ENCODE data around the gene MTERF4. TPM values are rescaled to one million over a fixed set of nuclear protein-coding genes. Genes with fewer than 3 reads are reported as not detected.

The MTERF4 gene
- total and polyA plus RNA-seq, 2 of the 8 experiments (the other 6 are each of a cell fraction or from before 2014, with no cell fraction given), result 25.9 to 28.5 TPM

DNA sequence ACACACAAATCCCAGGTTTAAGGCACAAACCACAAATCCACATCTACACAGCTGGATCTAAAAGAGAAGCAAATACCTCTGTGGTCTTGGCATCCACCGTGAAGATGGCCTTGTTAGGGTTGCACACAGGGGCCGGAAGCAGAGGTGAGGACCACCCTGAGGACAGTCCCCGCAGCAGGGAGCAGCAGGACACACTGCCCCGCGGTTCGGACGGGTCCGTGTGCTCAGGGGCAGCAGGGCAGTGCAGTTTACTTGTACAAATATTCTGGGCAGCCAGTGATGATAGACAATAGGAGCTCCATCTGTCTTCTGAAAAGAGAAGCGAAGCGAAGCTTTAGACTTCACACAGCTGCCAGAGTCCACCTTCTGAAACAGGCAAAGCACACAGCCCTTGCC lies 38.4 kb upstream of the MTERF4 start:
- Histone ChIP-seq H2BK12ac (ENCODE audit: low read depth, low read length) (no peak overlapping the region), H4K8ac (ENCODE audit: extremely low read depth, insufficient read depth, low read length) (peak overlapping the region; percentile 25; the same call in 1 of the 2 replicates), H2BK15ac (ENCODE audit: low read length) (no peak overlapping the region), H4K5ac (ENCODE audit: insufficient read length, low read depth, low read length) (no peak overlapping the region), H3K4me3 (ENCODE audit: extremely low read depth in 1 of 4, insufficient read depth in 2 of 4, low read depth in 3 of 4, low read length in 4 of 4) (no peak overlapping the region), H2BK20ac (ENCODE audit: low read length) (no peak overlapping the region), H3K79me2 (ENCODE audit: control insufficient read depth in 1 of 2, insufficient read depth in 2 of 2, low read length in 2 of 2) (peaks cover 4 to 9% of the 10 kb centered on the region in 2 experiments; a peak in 2 of 4 replicates), H3K23ac (ENCODE audit: insufficient read length) (no peak overlapping the region), H2BK120ac (replicated peaks; ENCODE audit: low read depth, low read length) (no peak overlapping the region), H3K14ac (ENCODE audit: insufficient read length) (no peak overlapping the region), H3K23me2 (ENCODE audit: low read depth, low read length) (0 out of 2 replicates have a peak, but pooled peaks cover 3% of the 10 kb centered on the region), H3K18ac (ENCODE audit: extremely low read depth, low read length) (no peak overlapping the region), H2AFZ (ENCODE audit: low read length) (no peak overlapping the region), H3K9ac (replicated peaks in 1 of 4; ENCODE audit: extremely low read depth in 1 of 4, low read depth in 3 of 4, low read length in 3 of 4) (no peak overlapping the region), H3K27ac (ENCODE audit: low read depth, low read length) (no peak overlapping the region), H3K79me1 (ENCODE audit: low read depth, low read length) (peaks cover 8% of the 10 kb centered on the region), H3K4me2 (ENCODE audit: insufficient read depth in 1 of 2, low read depth in 2 of 2, low read length in 2 of 2) (no peak overlapping the region), H3K4me1 (replicated peaks in 1 of 4; ENCODE audit: control insufficient read depth in 3 of 4, insufficient read depth in 4 of 4, low read length in 3 of 4) (no peaks in the 10 kb centered on the region), H4K20me1 (replicated peaks in 1 of 2; ENCODE audit: control insufficient read depth in 1 of 2, insufficient read depth in 2 of 2, low read length in 2 of 2) (peaks cover 0 to 19% of the 10 kb centered on the region in 2 experiments), H3K4ac (replicated peaks; ENCODE audit: insufficient read length, low read depth, low read length) (no peak overlapping the region), H3K56ac (replicated peaks; ENCODE audit: insufficient read length, low read depth, low read length) (no peak overlapping the region), H3K9me3 (ENCODE audit: insufficient read depth in 2 of 2, low read depth in 1 of 2, low read length in 1 of 2) (no peaks in the 10 kb centered on the region), H2AK5ac (ENCODE audit: low read depth, low read length) (no peak overlapping the region), H2BK5ac (ENCODE audit: low read depth, low read length) (no peak overlapping the region), H3K27me3 (replicated peaks in 1 of 4; ENCODE audit: control insufficient read depth in 3 of 4, extremely low read depth in 1 of 4, insufficient read depth in 3 of 4, low read length in 3 of 4) (no peaks in the 10 kb centered on the region; a peak in 1 of 7 replicates), H4K91ac (replicated peaks; ENCODE audit: insufficient read length, low read length) (no peak overlapping the region), H3K36me3 (ENCODE audit: control insufficient read depth in 2 of 4, insufficient read depth in 4 of 4, low read length in 3 of 4) (peaks cover 6 to 28% (median 16%) of the 10 kb centered on the region in 4 experiments; a peak in 7 of 8 replicates)
- FAIRE-seq, result no peak
- ChIA-PET POLR2A (ENCODE audit: partially characterized antibody) (interaction anchor here (0.6 to 1.1 kb wide), 2 partner anchors 14 to 17 kb away, joined by 3 read pairs; no protein-coding TSS in a partner anchor), CTCF (ENCODE audit: partially characterized antibody) (interaction anchor here (1.5 kb wide), 1 partner anchor 9 kb away, joined by 4 read pairs; the partner anchor contains the start of gene PASK)
- no peak for DNase-seq (ENCODE audit: low read depth in 1 of 2, low spot score in 2 of 2)
- TF ChIP-seq CTBP2 (IDR thresholded peaks at IDR 0.05; ENCODE audit: borderline replicate concordance, insufficient read depth, insufficient read length, low read length) (no peak), TAF7 (optimal IDR thresholded peaks at IDR 0.05; ENCODE audit: borderline replicate concordance, low read depth, low read length) (no peak), KDM4A (IDR thresholded peaks at IDR 0.05; ENCODE audit: low read depth, low read length, severe bottlenecking) (no peak), EGR1 (IDR thresholded peaks at IDR 0.05; ENCODE audit: borderline replicate concordance, low read depth, low read length) (no peak), MAFK (IDR thresholded peaks at IDR 0.05; ENCODE audit: low read depth, low read length) (no peak), SP1 (IDR thresholded peaks at IDR 0.05; ENCODE audit: low read depth, low read length) (no peak), FOSL1 (IDR thresholded peaks at IDR 0.05; ENCODE audit: insufficient read depth, low read depth, low read length) (no peak)
- TF ChIP-seq, protein P1, sequence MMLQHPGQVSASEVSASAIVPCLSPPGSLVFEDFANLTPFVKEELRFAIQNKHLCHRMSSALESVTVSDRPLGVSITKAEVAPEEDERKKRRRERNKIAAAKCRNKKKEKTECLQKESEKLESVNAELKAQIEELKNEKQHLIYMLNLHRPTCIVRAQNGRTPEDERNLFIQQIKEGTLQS (IDR thresholded peaks at IDR 0.05; ENCODE audit: insufficient read depth, low read depth, low read length), result no peak
- TF ChIP-seq, protein P2, sequence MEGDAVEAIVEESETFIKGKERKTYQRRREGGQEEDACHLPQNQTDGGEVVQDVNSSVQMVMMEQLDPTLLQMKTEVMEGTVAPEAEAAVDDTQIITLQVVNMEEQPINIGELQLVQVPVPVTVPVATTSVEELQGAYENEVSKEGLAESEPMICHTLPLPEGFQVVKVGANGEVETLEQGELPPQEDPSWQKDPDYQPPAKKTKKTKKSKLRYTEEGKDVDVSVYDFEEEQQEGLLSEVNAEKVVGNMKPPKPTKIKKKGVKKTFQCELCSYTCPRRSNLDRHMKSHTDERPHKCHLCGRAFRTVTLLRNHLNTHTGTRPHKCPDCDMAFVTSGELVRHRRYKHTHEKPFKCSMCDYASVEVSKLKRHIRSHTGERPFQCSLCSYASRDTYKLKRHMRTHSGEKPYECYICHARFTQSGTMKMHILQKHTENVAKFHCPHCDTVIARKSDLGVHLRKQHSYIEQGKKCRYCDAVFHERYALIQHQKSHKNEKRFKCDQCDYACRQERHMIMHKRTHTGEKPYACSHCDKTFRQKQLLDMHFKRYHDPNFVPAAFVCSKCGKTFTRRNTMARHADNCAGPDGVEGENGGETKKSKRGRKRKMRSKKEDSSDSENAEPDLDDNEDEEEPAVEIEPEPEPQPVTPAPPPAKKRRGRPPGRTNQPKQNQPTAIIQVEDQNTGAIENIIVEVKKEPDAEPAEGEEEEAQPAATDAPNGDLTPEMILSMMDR (IDR thresholded peaks at IDR 0.05; ENCODE audit: control extremely low read depth in 1 of 3, insufficient read depth in 1 of 3, low read depth in 1 of 3, low read length in 3 of 3), result no peak
- 91% methylated on average over 10 of the region's 10 CpGs; no CpG with 5 or more reads in 1 of the 2 experiments for WGBS, 2 experiments (ENCODE audit: extremely low coverage in 1 of 2, insufficient coverage in 1 of 2, insufficient read length in 1 of 2, insufficient replicate concordance in 2 of 2, low coverage in 1 of 2, low lambda C conversion rate in 2 of 2, missing lambda C conversion rate in 1 of 2)

Data from H1 (cell line).